Hepatocyte (in vitro differentiated cells): ENCODE results near the gene LRRC71.

Experiments used
- CTCF ChIP-seq: fragments of 200-600 bp; sonication (generic); IDR thresholded peaks from 2 replicates; pipeline ENCODE4 v1.5.1; 2016; ENCODE audit warnings: antibody characterized with exemption, mild to moderate bottlenecking; ENCODE audit not compliant: poor library complexity
- EZH2 ChIP-seq: fragments of 200-600 bp; sonication (generic); IDR thresholded peaks from 2 replicates; pipeline ENCODE4 v1.6.1; 2016; ENCODE audit warnings: antibody characterized with exemption, mild to moderate bottlenecking, borderline replicate concordance
- EZH2phosphoT487 ChIP-seq: fragments of 200-600 bp; sonication (generic); IDR thresholded peaks from one replicate; pipeline ENCODE4 v1.6.1; 2018; ENCODE audit warnings: antibody characterized with exemption, mild to moderate bottlenecking, low read depth, moderate library complexity; ENCODE audit not compliant: unreplicated experiment, severe bottlenecking

DNA sequence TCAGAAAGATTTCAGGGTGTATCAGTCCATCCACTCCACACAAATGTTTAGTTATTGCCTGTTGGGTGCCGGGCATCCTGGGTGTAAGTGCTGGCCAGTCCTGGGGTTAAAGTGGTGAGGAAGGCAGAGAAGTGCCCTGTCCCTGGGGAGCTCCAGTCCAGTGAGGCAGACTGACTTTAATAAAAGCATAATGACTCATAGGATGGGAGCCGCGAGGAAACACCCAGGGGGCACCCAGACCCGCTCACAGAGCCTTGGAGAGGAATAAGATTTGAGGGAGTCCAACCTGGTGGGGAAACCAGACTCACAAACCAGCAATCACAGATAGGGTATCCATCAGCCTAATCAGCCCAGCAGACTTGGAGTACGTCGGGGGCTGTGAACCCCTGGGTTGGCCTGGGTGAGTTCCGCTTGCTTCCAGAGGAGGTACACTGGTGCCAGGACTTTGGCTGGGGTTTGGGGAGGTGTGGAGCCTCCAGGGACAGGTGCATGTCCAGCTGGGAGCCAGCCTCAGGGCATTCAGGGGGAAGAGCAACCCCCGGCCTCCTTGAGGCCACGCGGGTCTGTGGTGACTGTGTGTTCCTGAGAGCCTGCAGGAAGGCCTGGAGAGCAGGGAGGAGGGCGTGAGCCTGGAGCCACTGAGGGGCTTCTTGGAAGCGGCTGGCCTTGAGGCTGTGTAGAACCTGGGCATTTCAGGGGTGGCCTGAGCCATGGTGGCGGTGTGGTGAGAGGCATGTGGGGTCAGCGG lies 23.2 kb upstream of the LRRC71 start:
- TF ChIP-seq CTCF, result no peak
- no peak for TF ChIP-seq EZH2phosphoT487
- no peak for TF ChIP-seq EZH2
